Activated CD4-positive, alpha-beta T cell treated with anti-CD3 and anti-CD28 coated beads for 48 hours (primary cell): ENCODE measurements around the gene LAMB2.
A peak's percentile ranks its signal among the peaks of the same experiment; 100 is the strongest.

Source experiments
- DNase-seq: peaks from one replicate; pipeline ENCODE4 v3.0.0-alpha.2; 2020

Gene LAMB2

DNA sequence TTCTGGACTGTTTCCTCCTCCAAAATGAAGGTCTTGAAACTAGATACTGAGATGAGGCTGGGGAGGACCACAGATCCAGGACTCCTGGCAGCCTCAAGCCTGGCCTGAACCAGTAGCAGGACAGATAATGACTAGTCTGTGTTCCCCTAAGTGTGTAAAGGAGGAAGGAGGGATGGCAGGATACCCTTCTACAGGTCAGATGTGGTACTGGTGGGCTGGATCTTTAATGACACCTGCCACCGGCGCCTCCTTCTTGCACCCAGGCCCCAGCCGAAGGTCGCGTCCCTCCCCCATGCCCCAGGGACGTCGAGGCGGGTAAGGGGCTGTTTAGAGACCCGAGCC, 12.8 kb downstream of the LAMB2 start:
- DNase-seq: peak; percentile 18

DNA sequence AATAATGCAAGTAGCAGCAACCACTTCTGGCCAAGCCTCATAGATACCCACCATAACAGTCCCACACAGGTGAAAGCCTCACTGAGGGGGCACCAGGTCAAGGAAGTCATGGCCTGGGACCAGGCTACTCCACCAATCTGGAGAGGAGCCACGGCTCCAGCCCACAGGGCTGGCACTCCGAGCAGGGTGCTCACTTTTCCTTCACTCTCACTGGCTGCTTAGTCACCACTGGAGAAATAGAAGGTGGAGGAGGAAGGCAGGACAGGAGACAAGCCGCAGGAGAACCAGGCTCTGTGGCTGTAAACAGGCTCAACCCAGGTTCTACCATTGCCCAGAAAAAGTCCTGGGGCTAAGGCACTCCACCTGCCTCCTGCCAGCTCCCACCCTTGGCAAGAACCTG, 13.4 kb downstream of the LAMB2 start:
- no peak for DNase-seq

DNA sequence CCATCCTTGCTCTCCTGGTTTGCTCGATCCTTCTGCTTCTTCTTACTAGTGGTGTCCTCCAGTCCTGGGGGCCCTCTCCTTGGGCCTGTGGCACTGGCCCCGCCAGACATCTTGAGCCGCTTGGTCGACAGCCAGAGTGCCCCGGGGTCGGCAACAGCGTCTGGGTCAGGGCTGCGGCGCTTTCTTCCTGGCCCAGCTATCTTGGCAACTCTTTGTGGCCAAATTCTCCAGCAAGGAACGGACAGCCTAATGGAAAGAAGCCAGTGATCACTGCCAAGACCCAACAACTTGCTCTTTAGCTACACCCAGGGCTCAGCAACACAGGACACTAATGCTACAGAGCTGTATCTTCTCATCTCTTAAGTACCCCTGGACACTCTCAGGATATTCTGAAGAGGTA, 13.8 kb downstream of the LAMB2 start:
- DNase-seq: no peak

DNA sequence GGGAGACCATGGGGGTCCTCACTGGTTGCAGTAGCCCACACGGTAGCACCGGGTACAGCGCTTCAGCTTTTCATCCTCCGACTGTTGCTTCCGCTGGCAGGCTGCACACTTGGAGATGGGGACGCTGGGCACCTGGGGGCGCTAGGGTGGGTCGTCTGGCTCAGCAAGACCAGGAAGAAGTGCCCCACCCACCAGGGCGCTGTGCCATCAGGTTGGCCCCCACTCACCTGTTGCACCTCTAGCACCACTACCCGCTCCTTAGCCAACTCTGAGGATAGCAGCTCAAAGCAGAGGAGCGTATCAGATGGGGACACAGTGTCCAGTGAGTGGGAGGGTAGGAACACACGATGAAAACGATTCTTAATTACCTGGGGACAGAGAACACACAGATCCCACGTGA, 20.6 kb downstream of the LAMB2 start:
- DNase-seq: no peak

DNA sequence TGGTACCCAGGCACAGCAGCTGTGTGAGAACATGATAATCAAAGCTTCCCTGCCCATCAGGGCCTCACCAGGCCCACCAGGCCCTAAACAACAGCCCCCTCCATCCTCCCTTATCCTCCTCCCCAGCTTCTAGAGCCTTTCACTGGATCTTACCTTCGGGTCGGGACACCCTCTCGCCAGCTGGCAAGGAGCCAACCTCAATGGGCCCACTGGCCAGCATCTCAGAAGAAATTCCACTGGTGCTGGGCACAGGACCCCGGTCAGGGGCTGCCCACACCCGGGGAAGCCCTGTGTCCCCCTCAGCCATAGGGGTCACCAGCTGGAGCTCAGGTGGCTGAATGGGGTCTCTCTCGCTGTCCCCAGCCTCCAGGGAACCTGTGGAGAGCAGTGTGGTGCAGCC, 21.5 kb downstream of the LAMB2 start:
- DNase-seq: no peak

DNA sequence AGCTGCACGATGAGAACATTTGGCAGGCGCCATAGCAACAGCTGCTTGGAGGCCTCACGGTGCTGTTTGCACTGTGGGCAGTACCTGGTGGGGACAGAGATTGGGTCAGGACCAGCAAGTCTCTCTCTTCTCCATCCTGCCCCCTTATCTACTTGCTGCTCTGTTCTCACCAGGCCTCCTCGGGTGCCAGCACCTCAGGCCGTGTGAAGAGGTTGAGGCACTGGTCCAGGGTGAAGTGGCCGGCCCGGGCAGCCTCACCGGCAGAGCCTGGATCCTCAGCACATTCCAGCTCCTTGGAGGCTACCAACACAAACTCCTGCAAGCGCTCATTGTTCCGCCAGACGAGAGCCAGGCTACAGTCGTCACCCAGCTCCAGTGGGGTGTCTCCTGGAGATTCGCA, 22.1 kb downstream of the LAMB2 start:
- no peak for DNase-seq

DNA sequence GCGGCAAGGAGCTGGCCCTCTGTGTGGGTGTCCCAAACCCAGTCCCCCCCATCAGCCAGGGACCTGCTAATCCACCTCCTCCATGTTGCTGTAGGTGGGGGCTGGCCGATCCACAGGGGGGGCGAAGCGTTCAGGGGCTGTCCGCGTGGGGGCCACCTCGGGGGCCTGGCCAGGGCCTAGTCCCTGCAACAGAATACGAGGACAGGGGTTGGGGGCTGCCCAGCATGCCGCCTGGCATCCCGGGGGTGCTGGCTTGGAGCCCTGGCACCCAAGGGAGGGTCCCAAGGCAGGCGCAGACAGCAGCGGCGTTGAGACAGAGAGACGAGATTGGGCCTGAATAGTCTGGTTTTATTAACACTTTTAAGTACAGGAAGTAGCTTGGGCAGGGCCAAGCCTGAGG, 24.5 kb downstream of the LAMB2 start:
- no peak for DNase-seq

DNA sequence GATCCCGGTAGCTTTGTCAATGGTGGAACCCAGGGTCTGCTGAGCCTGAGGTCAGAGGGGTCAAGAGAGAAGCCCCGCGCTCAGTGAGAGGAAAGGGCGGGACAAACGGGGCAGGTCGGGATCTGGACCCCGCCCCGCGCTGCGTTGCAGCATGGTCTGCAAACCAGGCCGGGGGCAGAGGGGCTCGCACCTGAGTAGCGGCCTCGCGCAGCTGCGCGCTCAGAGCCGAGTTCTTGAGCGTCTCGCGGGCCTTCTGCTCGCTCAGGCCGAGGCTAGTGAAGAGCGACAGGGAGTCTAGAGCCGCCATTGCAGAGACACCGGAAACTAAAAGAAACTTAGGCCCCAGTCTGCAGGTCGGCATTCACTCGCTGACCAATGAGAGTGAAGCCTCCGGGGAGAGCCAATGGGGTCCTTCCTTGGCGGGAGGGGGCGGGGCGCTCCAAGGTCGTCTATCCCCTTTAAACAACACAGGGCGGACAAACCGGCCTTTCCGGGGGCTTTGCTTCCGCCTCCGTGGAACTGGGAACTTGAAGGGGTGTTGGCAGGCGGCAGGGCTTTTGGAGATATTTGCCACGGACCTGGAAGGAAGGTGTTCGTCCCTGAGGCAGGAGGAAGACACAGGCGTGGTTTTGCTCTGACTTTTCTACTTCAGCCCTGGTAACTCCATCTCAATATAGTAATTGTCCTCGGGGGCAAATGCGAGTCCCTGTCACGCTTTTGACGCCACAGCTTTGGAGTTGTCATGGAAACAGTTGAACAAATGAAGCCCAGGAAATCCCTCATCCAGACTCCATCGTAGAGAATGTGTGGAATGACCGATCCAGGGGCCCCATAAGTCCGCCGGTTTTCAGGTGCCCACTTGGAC, 28.2 kb downstream of the LAMB2 start, which contains the start of gene QARS1:
Gene QARS1, minus strand, starts transcription at position 331 of the 865 bp plus-strand sequence. Its CDS starts 24 bp downstream, at position 307.
- DNase-seq: peak; percentile 92

DNA sequence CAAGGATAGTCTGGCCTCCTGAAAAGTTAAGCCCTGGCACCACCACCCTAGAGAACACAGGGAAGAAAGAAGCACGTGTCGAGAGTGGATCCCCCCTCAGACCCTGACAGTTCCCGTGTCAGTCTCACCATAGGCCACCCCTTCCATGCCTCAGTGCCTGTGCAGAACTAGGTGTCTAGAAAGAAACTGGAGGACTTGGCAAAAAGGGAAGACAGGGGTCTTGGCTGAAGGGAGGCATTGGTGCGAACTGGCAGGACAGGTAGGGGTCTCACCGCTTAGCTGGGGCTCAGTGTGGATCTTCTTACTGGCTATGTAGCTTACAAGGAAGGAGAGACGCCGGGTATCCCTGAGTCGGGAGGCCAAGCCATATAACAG, 28.8 kb downstream of the LAMB2 start:
- DNase-seq: no peak

DNA sequence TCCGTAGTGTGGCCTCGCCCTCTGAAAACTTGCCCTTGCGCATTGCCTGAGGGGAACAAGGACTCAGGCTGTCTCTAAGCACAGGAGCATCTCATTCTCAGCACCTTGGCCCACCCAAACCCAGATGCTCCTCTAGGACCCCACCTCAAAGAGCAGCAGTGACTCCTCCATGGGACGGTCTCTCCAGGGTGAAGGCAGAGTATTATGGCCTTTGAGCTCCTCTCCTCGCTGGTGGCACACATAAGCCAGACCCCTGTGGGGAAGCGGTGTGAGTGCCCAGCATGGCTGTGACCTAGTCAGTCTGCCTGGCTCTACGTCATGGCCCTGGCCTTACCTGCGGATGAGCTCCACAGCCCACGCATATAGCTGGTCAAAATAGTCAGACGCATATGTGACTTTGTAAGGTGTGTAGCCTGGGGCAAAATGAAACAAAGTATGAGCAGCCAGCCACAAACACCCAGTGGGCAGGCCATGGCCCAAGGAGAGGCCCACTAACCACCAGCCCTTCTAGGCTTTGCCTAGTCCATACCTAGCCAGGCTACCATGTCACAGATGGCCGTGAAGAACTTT, 32.7 kb downstream of the LAMB2 start:
- no peak for DNase-seq

DNA sequence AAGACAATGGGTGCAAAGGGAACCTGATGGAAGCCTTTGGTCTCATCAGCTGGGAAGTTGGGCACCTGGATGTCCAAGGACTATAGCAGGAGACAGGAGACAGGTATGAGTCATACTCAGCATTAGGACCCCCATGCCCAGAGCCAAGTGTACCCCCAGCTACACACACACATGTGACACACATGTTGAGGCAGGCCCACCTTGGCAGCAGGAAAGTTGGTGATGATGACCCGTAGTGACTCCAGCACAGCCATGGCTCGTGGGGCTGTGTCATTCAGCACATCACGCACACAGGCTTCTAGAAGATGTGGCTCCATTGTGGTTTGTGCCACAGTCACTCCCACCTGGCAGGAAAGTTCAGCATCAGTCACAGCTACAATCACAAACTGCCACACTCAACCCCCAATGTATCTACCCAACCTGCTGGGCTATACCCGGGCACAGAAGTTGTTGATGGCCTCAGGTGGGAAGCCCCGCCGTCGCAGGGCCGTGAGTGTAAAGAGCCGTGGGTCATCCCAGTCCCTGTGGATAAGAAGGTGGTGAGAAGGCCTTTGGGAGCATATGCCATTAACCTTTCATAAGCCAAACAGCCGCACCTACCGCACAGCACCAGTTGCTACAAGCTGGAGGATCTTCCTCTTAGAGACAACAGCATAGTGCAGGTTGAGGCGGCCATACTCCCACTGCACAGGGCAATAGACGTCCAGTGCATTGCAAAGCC, 33.8 kb downstream of the LAMB2 start:
- DNase-seq: peak; percentile 15

DNA sequence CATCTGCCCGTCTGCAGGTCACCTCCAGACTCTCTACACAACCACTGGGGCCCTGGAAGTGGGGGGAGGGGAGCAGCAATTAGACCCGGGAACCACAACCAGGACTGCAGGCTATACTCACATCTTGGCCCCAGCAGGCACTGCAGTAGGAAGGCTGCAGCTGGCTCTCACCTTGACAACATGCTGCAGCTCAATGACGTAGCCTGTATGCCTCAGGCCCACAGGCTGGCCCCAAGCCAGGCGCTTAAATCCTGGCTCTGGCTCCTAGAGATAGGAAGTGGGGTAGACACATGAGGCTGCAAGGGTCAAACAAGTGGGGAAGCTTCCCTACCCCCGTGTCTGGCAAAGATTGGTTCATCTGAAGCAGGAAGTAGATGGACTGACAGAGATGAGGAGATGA, 34.4 kb downstream of the LAMB2 start:
- no peak for DNase-seq

DNA sequence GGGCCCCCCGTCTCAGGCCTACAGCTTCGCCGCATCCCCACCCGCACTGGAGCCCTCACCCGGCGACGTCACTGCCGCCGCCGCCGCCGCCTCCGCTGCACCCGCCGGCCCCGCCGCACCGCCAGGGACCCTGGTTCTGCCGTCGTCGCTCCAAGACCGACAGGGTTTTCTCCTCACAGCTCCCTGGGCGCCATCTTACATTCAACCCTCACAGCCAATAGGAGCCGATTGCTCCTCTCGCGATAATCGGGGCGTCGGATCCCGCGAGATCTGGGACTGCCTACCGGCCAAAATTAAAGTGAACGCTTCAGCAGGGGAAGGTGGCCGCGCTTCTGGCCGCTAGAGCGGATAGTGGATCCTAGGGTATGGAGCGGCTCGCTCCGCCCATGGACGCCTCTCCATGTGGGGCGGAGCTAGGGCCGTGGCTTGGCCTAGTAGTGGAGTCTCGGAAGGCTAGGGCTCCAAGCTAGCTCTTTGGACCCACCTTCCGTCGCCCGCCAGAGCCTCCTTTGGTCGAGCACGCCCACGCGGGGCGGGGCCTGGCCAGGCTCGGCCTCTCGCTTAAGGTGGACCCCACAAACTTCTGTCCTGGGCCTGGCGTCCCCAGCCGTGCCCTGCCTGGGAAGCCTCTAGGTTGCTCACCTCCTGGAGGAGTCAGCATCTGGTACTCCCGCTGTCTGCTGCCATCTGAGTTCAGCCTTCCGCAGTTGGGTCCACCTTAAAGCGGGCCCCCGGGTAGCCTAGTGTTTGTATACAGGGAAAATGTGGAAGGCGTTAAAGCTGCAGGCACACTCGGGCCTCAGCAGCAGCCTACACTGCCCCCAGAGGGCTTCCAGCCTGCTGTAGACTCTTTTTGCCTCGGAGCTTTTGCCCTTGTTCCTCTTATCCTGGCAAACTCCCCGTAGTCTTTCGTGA, 38.7 kb downstream of the LAMB2 start, which contains the start of gene QRICH1:
Gene QRICH1, minus strand, starts transcription at position 219 of the 915 bp plus-strand sequence. CDS start 17,054 bp downstream, outside the sequence.
- peak; percentile 98 for DNase-seq

DNA sequence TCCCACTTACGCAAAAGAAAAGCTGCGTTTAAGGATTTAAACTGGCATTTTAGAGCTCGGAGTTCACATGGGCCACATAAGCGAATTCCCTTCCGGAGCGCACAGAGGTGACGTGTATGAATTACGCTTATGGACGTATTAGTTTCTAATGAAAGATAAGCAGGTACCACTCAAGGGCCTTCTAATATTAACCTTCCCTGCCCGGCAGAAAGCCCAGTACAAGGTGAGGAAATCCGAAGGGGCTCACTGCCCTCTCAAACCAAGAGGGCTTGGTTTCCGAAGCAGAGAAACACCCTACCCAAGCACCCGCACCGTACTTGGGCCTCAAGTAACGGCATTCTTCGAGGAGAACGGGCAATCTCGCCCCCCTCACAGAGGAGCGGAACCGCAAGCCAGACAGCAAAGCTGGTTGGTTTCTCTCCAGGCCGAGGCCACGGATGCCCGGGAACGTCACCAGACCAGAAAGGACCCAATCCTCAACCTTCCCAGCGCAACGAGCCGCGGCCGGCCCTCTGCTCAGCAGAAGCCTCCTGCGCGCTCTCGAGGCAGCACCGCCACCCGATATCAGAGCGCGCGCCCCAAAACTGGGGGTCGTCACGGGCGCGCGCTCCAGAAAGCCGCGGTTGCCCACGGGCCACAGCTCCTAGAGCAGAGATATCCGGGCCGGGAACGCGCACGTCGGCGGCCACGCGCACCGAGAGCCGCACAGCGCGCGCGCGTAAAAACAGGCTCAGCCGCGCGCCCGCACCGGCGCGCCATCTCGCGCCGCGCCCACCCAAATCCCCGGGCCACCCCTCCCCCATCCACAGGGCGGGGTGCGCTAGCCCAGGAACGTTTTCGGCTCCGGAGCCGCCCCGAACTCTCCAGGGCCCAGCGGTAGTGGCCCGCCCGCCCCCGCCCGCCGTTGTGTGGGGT, 39.7 kb downstream of the LAMB2 start:
- peak; percentile 89 for DNase-seq

DNA sequence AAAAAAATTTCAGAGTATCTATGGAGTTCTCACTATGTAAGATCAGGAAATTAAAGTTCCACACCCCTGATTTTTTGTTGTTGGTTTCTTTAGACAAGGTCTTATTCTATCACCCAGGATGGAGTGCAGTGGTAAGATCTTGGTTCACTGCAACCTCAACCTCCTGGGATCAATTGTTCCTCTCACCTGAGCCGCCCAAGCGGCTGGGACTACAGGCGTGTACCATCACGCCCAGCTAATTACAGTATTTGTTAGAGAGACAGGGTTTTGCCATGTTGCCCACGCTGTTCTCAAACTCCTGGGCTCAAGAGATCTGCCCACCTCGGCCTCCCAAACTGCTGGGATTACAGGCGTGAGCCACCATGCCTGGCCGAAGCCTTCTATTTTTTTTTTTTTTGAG, 51.4 kb downstream of the LAMB2 start:
- DNase-seq: no peak

DNA sequence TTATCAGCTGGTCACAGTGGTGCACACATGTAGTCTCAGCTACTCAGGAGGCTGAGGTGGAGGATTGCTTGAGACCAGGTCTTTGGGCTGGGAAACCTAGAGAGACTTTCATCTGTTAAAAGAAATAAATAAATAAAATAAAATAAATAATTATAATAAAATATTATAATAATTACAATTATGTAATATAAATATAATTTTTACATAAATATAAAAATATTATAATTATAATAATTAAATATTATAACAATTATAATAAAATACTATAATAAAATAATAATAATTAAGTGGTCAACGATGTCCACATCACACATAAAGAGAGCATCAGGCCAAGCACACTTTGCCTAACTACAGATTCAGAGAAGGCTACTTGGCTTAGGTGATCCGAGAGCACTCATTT, 53.6 kb downstream of the LAMB2 start:
- no peak for DNase-seq

DNA sequence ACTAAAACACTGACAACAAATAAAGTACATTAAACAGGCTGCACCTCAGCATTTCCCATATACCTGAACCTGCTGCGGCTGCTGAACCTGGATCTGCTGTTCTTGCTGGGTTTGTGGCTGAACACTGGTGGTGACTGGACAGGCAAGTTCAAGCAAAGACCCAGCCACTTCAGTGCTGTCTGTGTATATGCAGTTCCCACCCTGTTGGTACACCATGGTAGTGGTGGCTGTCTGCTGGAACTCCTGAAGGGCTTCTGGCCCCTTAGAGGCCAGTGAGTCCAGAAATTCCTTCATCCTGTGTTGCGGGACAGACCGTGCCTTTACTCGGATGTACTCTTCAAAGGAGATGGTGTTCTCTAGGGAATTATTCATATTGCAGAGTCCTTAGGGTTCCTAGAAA, 56.2 kb downstream of the LAMB2 start:
- no peak for DNase-seq

DNA sequence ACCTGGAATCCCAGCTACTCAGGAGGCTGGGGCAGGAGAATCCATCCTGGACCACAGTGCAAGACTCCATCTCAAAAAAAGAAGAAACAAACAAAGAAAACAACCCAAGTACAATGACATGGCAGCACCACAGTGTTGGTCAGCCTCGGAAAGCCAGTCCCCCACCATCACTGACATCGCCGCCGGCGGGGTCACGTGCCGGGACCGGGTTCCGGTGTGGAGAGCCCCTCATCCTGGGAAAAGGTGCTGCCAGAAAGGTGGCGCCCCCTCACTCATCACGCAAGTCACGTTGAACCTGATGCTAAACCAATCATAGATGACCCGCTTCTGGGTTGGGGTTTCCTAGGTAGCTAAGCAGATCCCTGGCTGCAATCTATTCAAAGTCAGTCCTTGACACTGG, 56.7 kb downstream of the LAMB2 start:
- DNase-seq: no peak
